D721Med (cell line): ENCODE results near the gene MAMLD1.

ENCODE experiments used
- DNase-seq: peaks from one replicate; pipeline ENCODE4 v3.0.0; 2011; ENCODE audit warnings: low spot score; ENCODE audit not compliant: insufficient read length
- FAIRE-seq: peaks from 2 replicates; lab custom pipeline; 2011; peaks lifted over from hg19 to GRCh38; lab: Jason Lieb, UNC
- TF ChIP-seq, protein P1 (sequence below): IDR thresholded peaks from 2 replicates; pipeline ENCODE4 v1.5.1; 2012; ENCODE audit warnings: mild to moderate bottlenecking, control low read depth; ENCODE audit not compliant: insufficient read depth; ENCODE audit errors: missing control alignments

Gene MAMLD1

DNA sequence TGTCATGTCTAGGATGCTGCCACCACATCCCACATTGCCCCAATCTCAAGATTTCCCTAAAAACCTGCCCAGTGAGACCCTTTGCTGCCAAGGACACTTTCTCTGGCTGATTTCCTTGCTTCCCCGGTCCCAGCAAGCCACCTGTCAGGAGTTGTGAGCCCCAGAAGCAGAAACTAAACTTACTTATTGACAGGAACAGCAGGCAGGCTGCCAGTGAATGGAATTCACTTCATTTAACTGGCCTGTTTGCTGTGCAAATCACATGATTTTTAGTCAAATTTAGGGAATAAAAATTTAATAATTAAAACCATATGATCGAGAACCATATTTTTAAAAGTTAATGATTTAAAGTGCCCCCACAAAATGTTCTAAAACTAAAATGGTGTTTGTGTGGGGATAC lies 48.5 kb downstream of the MAMLD1 start:
- TF ChIP-seq, protein P1, sequence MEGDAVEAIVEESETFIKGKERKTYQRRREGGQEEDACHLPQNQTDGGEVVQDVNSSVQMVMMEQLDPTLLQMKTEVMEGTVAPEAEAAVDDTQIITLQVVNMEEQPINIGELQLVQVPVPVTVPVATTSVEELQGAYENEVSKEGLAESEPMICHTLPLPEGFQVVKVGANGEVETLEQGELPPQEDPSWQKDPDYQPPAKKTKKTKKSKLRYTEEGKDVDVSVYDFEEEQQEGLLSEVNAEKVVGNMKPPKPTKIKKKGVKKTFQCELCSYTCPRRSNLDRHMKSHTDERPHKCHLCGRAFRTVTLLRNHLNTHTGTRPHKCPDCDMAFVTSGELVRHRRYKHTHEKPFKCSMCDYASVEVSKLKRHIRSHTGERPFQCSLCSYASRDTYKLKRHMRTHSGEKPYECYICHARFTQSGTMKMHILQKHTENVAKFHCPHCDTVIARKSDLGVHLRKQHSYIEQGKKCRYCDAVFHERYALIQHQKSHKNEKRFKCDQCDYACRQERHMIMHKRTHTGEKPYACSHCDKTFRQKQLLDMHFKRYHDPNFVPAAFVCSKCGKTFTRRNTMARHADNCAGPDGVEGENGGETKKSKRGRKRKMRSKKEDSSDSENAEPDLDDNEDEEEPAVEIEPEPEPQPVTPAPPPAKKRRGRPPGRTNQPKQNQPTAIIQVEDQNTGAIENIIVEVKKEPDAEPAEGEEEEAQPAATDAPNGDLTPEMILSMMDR: no peak
- no peak for FAIRE-seq
- no peak for DNase-seq

DNA sequence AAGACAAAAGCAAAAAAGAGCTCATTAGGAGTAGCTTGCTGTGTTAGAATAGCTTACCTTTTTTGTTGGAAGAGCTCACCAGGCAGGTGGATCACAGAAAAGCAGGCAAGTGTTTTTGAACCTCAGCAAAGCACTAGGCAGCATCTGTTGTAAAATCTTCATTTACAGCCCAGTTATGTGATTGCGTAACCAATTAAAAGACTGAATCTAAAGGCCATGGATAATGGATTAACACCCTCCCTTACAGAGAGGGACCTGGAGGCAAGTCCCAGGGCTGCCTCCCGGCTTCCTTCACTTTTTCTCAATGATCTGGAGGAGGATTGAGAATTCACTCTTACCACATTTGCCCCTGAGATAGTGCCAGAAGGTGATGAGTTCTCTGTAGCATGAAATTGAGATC lies 51.1 kb downstream of the MAMLD1 start:
- TF ChIP-seq, protein P1: no peak
- FAIRE-seq (no peak), DNase-seq (no peak)

DNA sequence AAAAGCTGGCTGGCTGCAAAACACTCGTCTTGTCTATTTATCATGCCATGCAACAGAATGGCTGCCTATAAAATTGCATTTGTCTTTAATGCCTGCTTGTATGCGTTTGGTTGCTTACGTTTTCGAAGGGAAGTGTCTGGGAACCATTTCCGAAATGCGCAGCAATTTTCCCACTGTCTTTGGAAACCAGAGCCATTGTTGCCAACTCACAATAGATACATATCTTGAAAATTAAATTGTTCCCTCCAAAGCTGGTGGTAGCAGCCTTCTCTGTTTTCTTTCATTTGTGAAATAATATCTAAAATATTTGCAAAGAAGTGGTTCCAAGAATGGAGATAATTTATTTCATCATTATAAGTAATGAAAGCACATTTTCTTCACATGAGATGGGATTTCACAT lies 53.4 kb downstream of the MAMLD1 start:
- TF ChIP-seq, protein P1: no peak
- FAIRE-seq (no peak), DNase-seq (no peak)

DNA sequence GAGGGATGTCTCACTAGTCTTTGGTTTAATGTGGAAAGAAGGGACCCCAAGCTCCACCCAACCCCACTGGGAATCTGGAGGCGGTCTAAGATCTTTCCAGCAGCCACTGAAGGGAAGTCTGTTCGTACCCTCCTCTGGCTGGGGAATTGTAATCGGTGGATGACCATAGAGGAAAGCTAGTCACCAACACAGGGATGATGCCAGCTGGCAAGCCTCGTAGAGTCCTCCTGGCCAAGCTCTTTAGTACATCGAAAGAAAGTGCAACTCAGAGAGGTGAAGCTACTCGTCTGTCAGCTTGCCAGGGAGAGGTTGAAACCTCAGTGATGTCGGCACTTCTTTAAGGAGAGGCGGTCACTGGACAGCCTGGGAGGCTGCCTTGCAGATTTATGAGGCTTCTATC lies 58.7 kb downstream of the MAMLD1 start:
- TF ChIP-seq, protein P1: no peak
- FAIRE-seq: no peak
- DNase-seq: no peak

DNA sequence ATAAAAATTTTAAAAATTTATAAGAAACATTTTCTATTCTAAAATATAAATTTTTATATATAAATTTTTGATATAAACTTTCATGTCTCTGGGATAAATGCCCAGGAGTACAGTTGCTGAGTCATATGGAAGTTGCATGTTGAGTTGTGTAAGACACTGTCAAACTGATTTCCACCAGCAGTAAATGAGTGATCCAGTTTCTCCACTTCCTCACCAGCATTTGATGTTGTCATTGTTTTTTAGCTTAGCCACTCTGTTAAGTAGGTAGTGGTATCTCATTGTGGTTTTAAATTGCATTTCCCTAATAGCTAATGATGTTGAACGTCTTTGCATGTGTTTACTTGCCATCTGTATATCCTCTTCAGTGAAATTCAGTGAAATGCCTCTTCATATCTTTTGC lies 66.5 kb downstream of the MAMLD1 start:
- no peak for FAIRE-seq
- no peak for DNase-seq
- TF ChIP-seq, protein P1: no peak

DNA sequence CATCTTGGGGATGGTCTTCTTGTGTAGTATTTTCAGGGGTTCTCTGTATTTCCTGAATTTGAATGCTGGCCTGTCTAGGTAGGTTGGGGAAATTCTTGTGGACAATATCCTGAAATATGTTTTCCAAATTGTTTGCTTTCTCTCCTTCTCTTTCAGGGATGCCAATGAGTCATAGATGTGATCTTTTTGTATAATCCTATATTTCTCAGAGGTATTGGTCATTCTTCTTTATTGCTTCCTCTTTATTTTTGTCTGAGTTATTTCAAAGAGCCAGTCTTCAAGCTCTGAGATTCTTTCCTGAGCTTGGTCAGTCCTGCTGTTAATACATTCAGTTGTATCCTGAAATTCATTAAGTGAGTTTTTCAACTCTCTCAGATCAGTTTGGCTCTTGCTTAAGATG lies 73.1 kb downstream of the MAMLD1 start:
- TF ChIP-seq, protein P1: no peak
- FAIRE-seq (no peak), DNase-seq (no peak)

DNA sequence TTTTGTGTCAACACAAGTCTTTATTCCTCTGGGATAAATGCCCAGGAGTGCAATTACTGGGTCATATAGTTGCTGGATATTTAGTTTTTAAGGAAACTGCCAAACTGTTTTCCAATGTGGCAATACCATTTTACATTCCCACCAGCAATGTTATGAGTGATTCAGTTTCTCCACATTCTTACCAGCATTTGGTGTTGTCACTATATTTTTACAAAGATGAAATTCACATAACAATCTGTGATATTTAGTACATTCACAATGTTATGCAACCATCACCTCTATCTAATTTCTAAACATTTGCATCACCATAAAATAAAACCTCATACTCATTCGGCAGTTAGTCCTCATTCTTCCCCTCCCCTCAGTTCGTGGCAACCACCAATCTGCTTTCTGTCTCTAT lies 75.0 kb downstream of the MAMLD1 start:
- TF ChIP-seq, protein P1: no peak
- no peak for DNase-seq
- FAIRE-seq: no peak
